Adrenal gland (tissue), 5 donors: ENCODE results near the gene CAPSL.
A peak's percentile ranks its signal among the peaks of the same experiment; 100 is the strongest.

ENCODE experiments used
- POLR2A ChIP-seq, 2 donors: fragments of 450-650 bp; IDR thresholded peaks; one replicate each; pipeline ENCODE4 v1.6.1; 2017; ENCODE audit warnings: antibody characterized with exemption in 2 of 2, mild to moderate bottlenecking in 2 of 2, moderate library complexity in 1 of 2
- TF ChIP-seq, protein P1 (sequence below), 6 experiments: fragments of 450-650 bp in 4 of 6; fragments of 200-600 bp in 2 of 6; sonication (generic) in 1 of 6; IDR thresholded peaks; 1 replicate in 5 of 6; 2 replicates in 1 of 6; pipeline versions ENCODE4 v1.5.1 to v1.8.0; 2016 to 2021; ENCODE audit warnings: antibody characterized with exemption in 6 of 6, mild to moderate bottlenecking in 2 of 6, moderate library complexity in 1 of 6
- donor health status: DM: no; HTN: no; CAD: no.

- TF ChIP-seq POLR2A (IDR thresholded peaks at IDR 0.05) = no peak
- TF ChIP-seq, protein P1, sequence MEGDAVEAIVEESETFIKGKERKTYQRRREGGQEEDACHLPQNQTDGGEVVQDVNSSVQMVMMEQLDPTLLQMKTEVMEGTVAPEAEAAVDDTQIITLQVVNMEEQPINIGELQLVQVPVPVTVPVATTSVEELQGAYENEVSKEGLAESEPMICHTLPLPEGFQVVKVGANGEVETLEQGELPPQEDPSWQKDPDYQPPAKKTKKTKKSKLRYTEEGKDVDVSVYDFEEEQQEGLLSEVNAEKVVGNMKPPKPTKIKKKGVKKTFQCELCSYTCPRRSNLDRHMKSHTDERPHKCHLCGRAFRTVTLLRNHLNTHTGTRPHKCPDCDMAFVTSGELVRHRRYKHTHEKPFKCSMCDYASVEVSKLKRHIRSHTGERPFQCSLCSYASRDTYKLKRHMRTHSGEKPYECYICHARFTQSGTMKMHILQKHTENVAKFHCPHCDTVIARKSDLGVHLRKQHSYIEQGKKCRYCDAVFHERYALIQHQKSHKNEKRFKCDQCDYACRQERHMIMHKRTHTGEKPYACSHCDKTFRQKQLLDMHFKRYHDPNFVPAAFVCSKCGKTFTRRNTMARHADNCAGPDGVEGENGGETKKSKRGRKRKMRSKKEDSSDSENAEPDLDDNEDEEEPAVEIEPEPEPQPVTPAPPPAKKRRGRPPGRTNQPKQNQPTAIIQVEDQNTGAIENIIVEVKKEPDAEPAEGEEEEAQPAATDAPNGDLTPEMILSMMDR (IDR thresholded peaks at IDR 0.05) = peak in 1 of 6 experiments; percentile 19
Observed at GRCh38 chr5:35963381-35963843, 25.0 kb upstream of the CAPSL start.
